SK-N-MC (cell line): Measurements from ENCODE around the gene STON1.

Experiments
- EZH2 ChIP-seq: fragments of 200-600 bp; sonication (generic); IDR thresholded peaks from one replicate; pipeline ENCODE4 v1.6.1; 2017; ENCODE audit warnings: antibody characterized with exemption
- FOXP2 ChIP-seq: optimal IDR thresholded peaks from 2 replicates; pipeline ENCODE3; 2011; ENCODE audit warnings: mild to moderate bottlenecking, moderate library complexity; ENCODE audit not compliant: insufficient read depth; ENCODE audit errors: extremely low read length, control extremely low read depth
- POLR2AphosphoS5 ChIP-seq: IDR thresholded peaks from 2 replicates; pipeline ENCODE4 v1.6.1; 2012; ENCODE audit warnings: mild to moderate bottlenecking, low read depth, low read length, borderline replicate concordance

DNA sequence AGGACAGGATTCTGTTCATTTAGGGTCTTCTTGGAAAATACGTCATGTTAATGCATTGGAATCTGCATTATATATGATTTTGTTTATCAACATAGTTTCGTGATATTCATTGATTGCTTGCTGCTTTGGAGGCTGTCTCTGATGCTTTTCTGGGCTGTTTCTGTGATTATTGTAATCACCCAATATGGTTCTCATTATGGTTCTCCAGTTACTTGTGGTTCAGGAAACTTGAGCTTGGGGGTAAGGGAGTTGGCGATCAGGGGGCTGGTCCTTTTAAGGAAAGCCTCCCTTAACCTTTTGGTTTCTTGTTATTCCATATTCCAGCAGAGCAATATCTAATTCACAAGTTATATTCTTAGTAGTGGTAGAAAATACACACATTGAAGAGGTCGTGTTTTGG lies 17.4 kb upstream of the STON1 start:
- TF ChIP-seq EZH2, result no peak
- TF ChIP-seq POLR2AphosphoS5, result no peak
- no peak for TF ChIP-seq FOXP2
